LoVo (cell line): Measurements from ENCODE around the gene DCUN1D2.

ENCODE experiments used
- DNase-seq: peaks from one replicate; pipeline ENCODE4 v3.0.0-alpha.2; 2016; ENCODE audit warnings: low spot score

The DCUN1D2 gene

GRCh38 chr13:113407103-113407530 lies 83.4 kb downstream of the DCUN1D2 start:
- no peak for DNase-seq

- no peak for DNase-seq
Observed at GRCh38 chr13:113406321-113407102, 84.0 kb downstream of the DCUN1D2 start.
